Measurements from ENCODE around the gene LCN6.
"Not testable (repeated sequence)": the region's sequence is repeated elsewhere in the genome, so short reads cannot be mapped to it uniquely, and the experiment has no call there.

Gene LCN6

GRCh38 chr9:136709454-136710109 is 38.7 kb downstream of the LCN6 start:
- no peak overlapping the region for H3K4me3 ChIP-seq (ENCODE audit: low read depth, low read length)
- TF ChIP-seq, protein P1, sequence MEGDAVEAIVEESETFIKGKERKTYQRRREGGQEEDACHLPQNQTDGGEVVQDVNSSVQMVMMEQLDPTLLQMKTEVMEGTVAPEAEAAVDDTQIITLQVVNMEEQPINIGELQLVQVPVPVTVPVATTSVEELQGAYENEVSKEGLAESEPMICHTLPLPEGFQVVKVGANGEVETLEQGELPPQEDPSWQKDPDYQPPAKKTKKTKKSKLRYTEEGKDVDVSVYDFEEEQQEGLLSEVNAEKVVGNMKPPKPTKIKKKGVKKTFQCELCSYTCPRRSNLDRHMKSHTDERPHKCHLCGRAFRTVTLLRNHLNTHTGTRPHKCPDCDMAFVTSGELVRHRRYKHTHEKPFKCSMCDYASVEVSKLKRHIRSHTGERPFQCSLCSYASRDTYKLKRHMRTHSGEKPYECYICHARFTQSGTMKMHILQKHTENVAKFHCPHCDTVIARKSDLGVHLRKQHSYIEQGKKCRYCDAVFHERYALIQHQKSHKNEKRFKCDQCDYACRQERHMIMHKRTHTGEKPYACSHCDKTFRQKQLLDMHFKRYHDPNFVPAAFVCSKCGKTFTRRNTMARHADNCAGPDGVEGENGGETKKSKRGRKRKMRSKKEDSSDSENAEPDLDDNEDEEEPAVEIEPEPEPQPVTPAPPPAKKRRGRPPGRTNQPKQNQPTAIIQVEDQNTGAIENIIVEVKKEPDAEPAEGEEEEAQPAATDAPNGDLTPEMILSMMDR (IDR thresholded peaks at IDR 0.05; ENCODE audit: borderline replicate concordance, insufficient read depth, low read depth, low read length), result no peak

GRCh38 chr9:136707849-136708517 is 40.3 kb downstream of the LCN6 start:
- TF ChIP-seq, protein P1 (IDR thresholded peaks at IDR 0.05; ENCODE audit: borderline replicate concordance, insufficient read depth, low read depth, low read length), result no peak
- H3K4me3 ChIP-seq (ENCODE audit: low read depth, low read length), result no peak overlapping the region

GRCh38 chr9:136707011-136707410 is 41.3 kb downstream of the LCN6 start:
- no peak overlapping the region for H3K4me3 ChIP-seq (ENCODE audit: low read depth, low read length)
- TF ChIP-seq, protein P1 (IDR thresholded peaks at IDR 0.05; ENCODE audit: borderline replicate concordance, insufficient read depth, low read depth, low read length), result no peak

- no peak overlapping the region for H3K4me3 ChIP-seq (ENCODE audit: low read depth, low read length)
Measured at GRCh38 chr9:136705564-136705963, 42.8 kb downstream of the LCN6 start.

DNA sequence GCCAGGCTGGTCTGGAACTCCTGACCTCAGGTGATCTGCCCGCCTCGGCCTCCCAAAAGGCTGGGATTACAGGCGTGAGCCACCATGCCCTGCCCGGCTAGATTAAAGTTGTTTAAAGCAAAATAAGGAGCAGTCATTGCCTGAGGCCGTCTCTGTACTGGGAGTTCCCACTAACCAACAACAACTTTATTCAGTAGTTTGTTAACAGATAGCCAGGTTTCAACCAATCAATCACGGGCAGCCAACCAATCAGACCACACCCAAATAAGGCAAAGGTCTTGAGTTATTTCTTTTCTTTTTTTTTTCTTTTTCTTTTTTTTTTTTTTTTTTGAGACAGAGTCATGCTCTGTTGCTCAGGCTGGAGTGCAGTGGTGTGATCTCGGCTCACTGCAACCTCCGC is 43.6 kb downstream of the LCN6 start:
- H3K4me3 ChIP-seq (ENCODE audit: low read depth, low read length), result not testable (repeated sequence)

More at GRCh38 chr9:136705564-136705963, 42.8 kb downstream of the LCN6 start:
- TF ChIP-seq, protein P1 (IDR thresholded peaks at IDR 0.05; ENCODE audit: borderline replicate concordance, insufficient read depth, low read depth, low read length), result no peak

DNA sequence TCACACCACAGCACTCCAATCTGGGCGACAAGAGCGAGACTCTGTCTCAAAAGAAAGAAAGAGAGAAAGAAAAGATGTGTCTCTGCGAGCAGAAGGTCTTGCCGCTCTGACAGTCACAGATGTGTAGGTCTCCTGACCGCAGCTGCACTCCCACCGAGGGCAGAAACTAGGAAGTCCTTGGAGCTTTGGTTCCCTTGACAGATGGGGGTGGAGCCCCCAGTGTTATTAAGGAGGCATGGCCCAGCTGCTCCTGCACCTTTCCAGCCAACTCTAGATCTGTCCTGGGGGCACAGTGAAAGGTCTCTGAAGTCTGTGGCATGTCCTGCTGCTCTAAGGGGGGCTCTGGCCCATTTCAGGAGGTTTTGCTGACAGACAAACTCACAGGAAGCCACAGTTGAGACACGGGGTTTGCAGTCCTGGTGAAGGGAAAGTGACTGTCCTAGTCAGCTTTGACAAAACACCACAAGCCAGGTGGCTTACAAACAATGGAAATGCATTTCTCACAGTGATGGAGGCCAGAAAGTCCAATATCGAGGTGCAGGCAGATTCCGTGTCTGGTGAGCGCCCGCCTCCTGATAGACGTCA is 45.0 kb downstream of the LCN6 start:
- TF ChIP-seq, protein P1 (IDR thresholded peaks at IDR 0.05; ENCODE audit: borderline replicate concordance, insufficient read depth, low read depth, low read length), result no peak
- H3K4me3 ChIP-seq (ENCODE audit: low read depth, low read length), result no peak overlapping the region

DNA sequence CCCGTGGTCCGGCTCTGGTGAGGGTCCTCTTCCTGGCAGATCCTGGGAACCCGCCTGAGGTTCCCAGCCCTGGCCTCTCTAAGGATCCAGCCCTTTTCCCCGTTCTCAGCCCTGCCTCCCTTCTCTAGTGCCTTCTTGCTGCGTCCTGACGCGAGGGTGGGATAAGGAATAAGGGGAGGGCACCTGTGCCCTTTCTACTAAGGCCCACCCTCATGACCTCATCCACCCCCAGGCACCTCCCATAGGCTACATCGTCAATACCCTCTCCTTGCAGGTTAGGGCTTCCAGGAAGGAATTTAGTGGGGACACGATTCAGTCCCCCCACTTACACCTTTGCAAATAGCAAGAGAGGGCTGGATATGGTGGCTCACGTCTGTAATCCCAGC is 46.7 kb downstream of the LCN6 start:
- H3K4me3 ChIP-seq (ENCODE audit: low read depth, low read length), result no peak overlapping the region
- TF ChIP-seq, protein P1 (IDR thresholded peaks at IDR 0.05; ENCODE audit: borderline replicate concordance, insufficient read depth, low read depth, low read length), result no peak

All from GM12875 (cell line).